Mucosa of descending colon (tissue), 3 donors: ENCODE data around the gene SMIM20. TPM values are rescaled to one million over a fixed set of nuclear protein-coding genes. Genes with fewer than 3 reads are reported as not detected.
"Not testable (repeated sequence)": the region's sequence is repeated elsewhere in the genome, so short reads cannot be mapped to it uniquely, and the experiment has no call there.

Source experiments
- ATAC-seq: fragments of 200-7000 bp; cut with Tn5 transposase; one replicate; pipeline ENCODE4 v1.9.1; 2020; ENCODE audit warnings: mild to moderate bottlenecking, moderate library complexity
- DNase-seq, 3 donors: peaks; one replicate each; pipeline ENCODE4 v3.0.0-alpha.2; 2020
- H3K36me3 ChIP-seq: fragments of 200-600 bp; one replicate; pipeline ENCODE4 v1.8.0; 2021; ENCODE audit warnings: low read depth, mild to moderate bottlenecking
- H3K4me1 ChIP-seq: fragments of 200-600 bp; one replicate; pipeline ENCODE4 v1.8.0; 2021; ENCODE audit warnings: low read depth, mild to moderate bottlenecking
- H3K4me3 ChIP-seq: fragments of 200-600 bp; one replicate; pipeline ENCODE4 v1.8.0; 2021; ENCODE audit warnings: mild to moderate bottlenecking
- H3K9me3 ChIP-seq: fragments of 200-600 bp; one replicate; pipeline ENCODE4 v1.8.0; 2021; ENCODE audit warnings: mild to moderate bottlenecking
- CTCF ChIP-seq: fragments of 200-600 bp; IDR thresholded peaks from one replicate; pipeline ENCODE4 v1.8.0; 2022; ENCODE audit warnings: antibody characterized with exemption, mild to moderate bottlenecking
- intact Hi-C, 2 donors: fragments of 100-400 bp; cut with DNase I in 1 of 2; cut with micrococcal nuclease in 1 of 2; formaldehyde crosslinking; loops; one replicate each; pipeline versions ENCODE4 v1.11.0 to v1.11.1; 2022; cut with DNase I, micrococcal nuclease
- long read RNA-seq, 2 donors: library from polyadenylated mRNA; unstranded; transcript quantifications; one replicate each; pipeline ENCODE4 v2.0.0, GENCODE V29; 2019 to 2021
- total RNA-seq, 3 donors: library from RNA; stranded (reverse); fragmentation: NEBNext Ultra II Directional in 2 of 3; extraction: Animal tissue kit (Norgen Biotek cat#: 25700) in 2 of 3; gene quantifications; one replicate each; pipeline versions ENCODE4 v1.2.1 to v1.2.4, GENCODE V29; 2021 to 2023
- donor health status: DM: no; HTN: no; CAD: no; lungs with moderate emphysema.
- donor health status: DM: no; HTN: no; CAD: no.
- donor health status: DM: no; HTN: yes; CAD: no.

Gene SMIM20
- 10 to 100 TPM; 28.1 to 36.0 (median 28.7) TPM for total RNA-seq
- long read RNA-seq, donor 1, transcript SMIM20-201 (3 exons, 935 nt): major isoform, 17 of 18 reads
- long read RNA-seq, donor 1, partial matches to known transcripts: 0 of 18 reads
- long read RNA-seq, donor 1, other reads (novel, unspliced or antisense): 1 of 18 reads
- long read RNA-seq, donor 2, transcript SMIM20-201 (3 exons, 935 nt): major isoform, 33 of 34 reads
- long read RNA-seq, donor 2, partial matches to known transcripts: 0 of 34 reads
- long read RNA-seq, donor 2, other reads (novel, unspliced or antisense): 1 of 34 reads

- Histone ChIP-seq H3K9me3 (no peaks in the 10 kb centered on the region), H3K36me3 (no peaks in the 10 kb centered on the region), H3K4me3 (peak within 1 kb of the TSS; percentile 21), H3K4me1 (peaks cover 21% of the 10 kb centered on the region)
- intact Hi-C loops: no loop called here
- no peak for TF ChIP-seq CTCF
- peak; percentile 99 for ATAC-seq
- peak; percentile 93 to 96 (median 94) for DNase-seq
Measured at GRCh38 chr4:25913851-25914669, at the start of gene SMIM20. SMIM20 (plus strand) TSS chr4:25914220; CDS start chr4:25914314, 94 bp downstream.

GRCh38 chr4:25865586-25865985 is 48.4 kb upstream of the SMIM20 start:
- Histone ChIP-seq H3K36me3 (no peaks in the 10 kb centered on the region), H3K4me3 (no peak overlapping the region), H3K4me1 (peaks cover 19% of the 10 kb centered on the region), H3K9me3 (no peaks in the 10 kb centered on the region)
- DNase-seq: peak; percentile 79 to 91 (median 80)
- ATAC-seq: peak; percentile 72
- no peak for TF ChIP-seq CTCF
- intact Hi-C loops: no loop called here

DNA sequence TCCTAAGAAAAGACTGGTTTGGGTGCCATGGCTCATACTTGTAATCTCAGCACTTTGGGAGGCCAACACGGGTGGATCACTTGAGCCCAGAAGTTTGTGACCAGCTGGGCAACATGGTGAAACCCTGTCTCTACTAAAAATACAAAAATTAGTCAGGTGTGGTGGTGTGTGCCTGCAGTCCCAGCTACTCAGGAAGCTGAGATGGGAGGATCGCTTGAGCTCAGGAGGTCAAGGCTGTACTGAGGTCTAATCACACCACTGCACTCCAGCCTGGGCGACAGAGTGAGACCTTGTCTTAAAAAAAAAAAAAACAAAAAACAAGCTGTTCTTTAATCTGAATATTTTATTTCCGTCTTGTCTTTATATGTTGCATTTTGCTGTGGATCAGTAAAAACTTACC is 47.6 kb upstream of the SMIM20 start:
- DNase-seq, H3K36me3 ChIP-seq, H3K9me3 ChIP-seq, intact Hi-C loops, ATAC-seq, H3K4me3 ChIP-seq: not testable (repeated sequence)
- peaks cover 19% of the 10 kb centered on the region for H3K4me1 ChIP-seq

DNA sequence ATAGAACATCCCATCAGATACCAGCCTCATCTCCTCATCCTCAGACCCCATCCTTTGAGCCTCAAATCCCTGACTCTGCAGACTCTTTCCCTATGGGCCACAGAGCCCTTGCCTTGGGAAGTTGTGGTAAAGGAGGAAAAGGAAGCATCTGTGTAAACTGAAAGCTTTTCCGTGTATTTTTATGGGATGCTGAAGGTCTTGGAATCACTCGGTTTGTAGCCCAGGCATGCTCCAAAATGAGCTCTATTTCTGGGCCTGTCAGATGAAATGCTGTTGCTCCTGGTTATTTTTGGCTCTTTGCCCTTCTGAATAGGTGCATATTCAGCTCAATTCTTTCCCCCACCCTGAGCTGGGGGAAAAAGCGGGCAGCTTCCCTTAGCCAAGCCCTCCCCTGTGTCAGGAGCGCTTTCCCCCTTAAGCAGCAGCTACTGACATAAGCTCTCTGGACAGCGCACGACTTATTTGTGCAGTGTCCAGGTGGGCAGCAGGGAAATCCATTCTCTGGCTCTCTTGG is 46.2 kb upstream of the SMIM20 start:
- Histone ChIP-seq H3K36me3 (no peaks in the 10 kb centered on the region), H3K4me1 (peaks cover 19% of the 10 kb centered on the region), H3K9me3 (no peaks in the 10 kb centered on the region), H3K4me3 (no peak overlapping the region)
- intact Hi-C loops: no loop called here
- DNase-seq (no peak), ATAC-seq (no peak)
- no peak for TF ChIP-seq CTCF

- Histone ChIP-seq H3K4me1 (peaks cover 3% of the 10 kb centered on the region), H3K9me3 (no peaks in the 10 kb centered on the region), H3K36me3 (no peaks in the 10 kb centered on the region), H3K4me3 (no peak overlapping the region)
- no peak for TF ChIP-seq CTCF
- no peak for DNase-seq
- no peak for ATAC-seq
- intact Hi-C loops: no loop called here
Measured at GRCh38 chr4:25870081-25870480, 43.9 kb upstream of the SMIM20 start.
